Cortex of kidney (tissue), 1 donor: ENCODE measurements around the gene ATP8A2.
"Not testable (repeated sequence)": the region's sequence is repeated elsewhere in the genome, so short reads cannot be mapped to it uniquely, and the experiment has no call there.

ENCODE experiments used
- DNase-seq: peaks from one replicate; lab custom pipeline; 2025; lab: John Stamatoyannopoulos, UW

Gene ATP8A2

GRCh38 chr13:25920931-25921330, 549.2 kb downstream of the ATP8A2 start:
- DNase-seq: no peak

DNA sequence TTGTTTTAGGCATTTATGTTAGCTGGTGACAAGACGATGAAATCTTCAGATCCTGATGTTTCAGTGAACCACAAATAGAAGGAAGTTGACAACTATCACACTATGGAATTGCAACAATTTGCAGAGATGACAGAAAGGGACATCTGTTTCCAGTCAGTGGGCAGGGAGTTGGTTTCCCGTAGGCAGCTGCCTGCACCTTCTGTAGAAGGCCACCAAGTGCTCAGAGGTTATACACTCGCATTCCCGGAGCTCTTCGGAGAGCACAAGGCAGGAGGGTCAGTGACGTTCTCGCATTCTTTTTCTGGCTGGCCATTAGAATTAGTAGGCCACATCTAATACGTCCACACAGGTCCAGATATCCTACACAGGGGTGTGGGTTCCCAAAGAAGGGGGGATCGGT, 550.6 kb downstream of the ATP8A2 start:
- DNase-seq: no peak

GRCh38 chr13:25923217-25924085, 551.7 kb downstream of the ATP8A2 start:
- no peak for DNase-seq

DNA sequence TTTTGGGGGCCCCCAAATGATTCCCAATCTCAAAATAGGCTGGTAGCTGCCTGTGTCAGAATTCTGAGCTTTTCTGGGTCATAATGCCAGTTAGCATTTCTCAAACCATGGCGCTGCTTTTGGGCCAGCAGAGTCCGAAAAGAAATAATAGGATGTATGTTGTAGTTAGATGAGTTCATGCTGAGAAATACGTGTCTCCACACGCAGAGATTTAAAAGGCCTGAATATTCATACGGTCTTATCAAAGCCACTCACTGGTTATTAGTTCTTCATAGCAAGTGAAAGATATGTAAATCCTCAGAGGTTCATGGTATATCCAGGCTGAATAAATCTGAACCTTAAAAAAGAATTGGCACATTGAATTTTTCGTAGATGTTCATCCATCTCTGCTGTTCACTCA, 555.6 kb downstream of the ATP8A2 start:
- DNase-seq: no peak

DNA sequence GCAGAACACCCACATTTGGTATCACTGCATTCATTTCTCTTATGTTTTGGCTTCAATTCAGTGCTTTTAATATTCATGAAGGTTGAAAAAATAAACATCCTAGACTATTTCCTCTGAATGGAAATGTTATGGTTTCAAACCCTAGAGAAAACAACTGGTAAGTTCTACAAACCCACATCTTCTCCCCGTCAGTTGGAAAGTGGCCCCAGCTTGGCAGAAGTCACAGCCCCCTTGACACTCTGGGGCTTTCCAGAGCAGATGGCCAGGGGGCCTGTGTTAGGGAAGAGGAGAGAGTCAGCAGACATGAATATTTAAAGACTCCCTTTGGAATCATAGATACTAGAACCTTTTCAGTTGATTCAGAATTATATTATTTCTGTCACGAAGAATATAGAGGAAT, 556.2 kb downstream of the ATP8A2 start:
- DNase-seq: no peak

DNA sequence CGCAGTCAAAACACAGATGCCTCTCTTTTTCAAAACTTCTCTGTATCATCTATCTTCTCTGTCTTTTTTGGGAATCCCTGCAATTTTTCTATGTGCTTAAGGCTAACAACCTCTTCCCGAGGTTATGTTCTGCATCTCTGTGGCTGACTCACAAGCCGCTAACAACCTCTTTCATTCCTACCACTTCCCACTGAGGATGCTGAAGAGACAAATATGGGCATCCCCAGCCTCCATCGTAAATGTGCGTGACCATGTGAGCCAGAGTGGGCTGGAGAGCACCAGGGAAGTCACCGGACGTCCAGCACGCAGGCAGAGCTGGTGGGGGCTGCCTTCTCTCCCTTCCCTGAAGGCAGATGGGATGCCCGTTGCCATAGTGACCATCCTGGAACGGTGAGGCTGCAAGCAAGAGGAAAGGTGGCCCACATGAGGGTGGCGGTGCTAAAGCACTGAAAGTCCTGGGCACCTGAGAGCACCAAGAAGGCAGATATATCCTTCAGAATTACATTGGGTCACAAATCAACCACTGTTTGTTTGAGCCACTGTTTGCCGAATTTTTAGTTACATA, 557.2 kb downstream of the ATP8A2 start:
- no peak for DNase-seq

GRCh38 chr13:25929816-25930215, 558.0 kb downstream of the ATP8A2 start:
- no peak for DNase-seq

GRCh38 chr13:25930653-25931052, 558.9 kb downstream of the ATP8A2 start:
- no peak for DNase-seq

- DNase-seq: no peak
Measured at GRCh38 chr13:25932365-25932764, 560.6 kb downstream of the ATP8A2 start.

- DNase-seq: no peak
Measured at GRCh38 chr13:25933520-25933919, 561.7 kb downstream of the ATP8A2 start.

GRCh38 chr13:25934127-25934526, 562.4 kb downstream of the ATP8A2 start:
- DNase-seq: no peak

DNA sequence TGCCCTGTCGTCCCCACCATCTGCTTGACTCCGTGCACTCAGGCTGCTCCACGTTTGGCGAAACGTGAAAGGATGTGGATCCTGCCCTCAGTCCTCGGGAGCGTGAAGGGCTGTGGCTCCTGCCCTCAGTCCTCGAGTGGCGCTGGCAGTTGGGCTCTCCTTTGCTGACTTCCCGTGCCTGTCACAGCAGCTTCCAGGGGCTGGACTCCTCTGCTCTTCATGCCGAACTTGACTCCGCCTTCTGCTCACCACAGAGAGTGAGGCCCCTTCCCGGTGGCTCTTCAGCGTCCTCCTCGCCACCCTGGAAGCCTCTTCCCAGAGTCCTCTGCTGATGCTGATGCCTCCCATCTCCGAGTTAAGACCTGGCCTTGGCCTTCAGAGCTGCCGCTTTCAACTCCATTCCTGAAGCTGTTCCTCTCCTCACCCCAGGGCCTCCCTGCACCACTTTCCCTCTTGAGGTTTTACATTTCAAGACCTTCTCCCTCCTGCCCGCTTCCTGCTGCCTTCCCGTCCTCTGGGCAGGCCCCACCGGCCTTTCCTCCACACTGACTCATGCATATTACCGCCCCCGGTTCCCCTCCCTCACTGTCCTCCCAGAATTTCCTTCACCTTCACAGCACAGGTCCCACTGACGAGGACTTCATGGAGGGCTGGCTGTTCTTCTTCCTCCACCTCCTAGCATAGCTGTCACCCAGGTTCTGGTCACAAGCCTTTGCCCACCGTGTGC, 568.4 kb downstream of the ATP8A2 start:
- no peak for DNase-seq

GRCh38 chr13:25943081-25943480, 571.3 kb downstream of the ATP8A2 start:
- no peak for DNase-seq

- DNase-seq: no peak
Measured at GRCh38 chr13:25943658-25944057, 571.9 kb downstream of the ATP8A2 start.

DNA sequence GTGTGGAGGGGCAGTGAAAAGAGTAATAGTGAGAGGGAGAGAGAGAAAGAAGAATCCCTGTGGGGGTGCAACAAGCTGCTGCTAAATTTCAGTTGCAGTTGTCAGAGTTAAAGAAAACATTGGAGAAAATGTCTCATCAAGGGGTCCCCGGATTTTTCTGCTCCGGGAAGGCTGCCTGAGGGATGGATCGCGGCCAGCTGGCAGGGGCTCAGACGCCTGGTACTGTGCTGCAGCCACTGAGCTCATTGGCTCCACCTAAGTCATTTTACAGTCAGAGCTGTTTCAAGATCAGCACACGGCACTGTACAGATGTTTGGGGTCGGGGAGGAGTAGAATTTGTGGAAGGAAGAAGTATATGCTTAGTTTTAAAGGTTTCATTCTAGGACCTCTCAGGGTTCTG, 573.8 kb downstream of the ATP8A2 start:
- DNase-seq: no peak

DNA sequence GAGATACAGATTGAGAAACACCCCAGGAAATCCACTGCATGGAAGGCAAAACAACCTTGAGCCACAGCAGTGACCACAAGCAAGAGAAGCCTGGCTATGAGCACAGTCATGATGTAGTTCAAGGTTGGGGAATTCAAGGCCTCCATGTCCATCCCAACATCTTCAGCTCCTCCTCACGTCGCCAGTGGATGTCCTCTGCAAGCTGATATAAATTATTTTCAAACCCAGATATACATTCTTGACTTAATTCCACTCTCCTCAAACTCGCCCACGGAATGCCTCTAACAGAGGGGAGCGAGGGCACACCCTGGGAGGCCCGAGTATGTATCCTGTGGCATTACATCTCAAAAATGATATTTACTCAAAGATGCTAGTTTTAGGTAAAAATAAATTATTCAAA, 574.5 kb downstream of the ATP8A2 start:
- no peak for DNase-seq

DNA sequence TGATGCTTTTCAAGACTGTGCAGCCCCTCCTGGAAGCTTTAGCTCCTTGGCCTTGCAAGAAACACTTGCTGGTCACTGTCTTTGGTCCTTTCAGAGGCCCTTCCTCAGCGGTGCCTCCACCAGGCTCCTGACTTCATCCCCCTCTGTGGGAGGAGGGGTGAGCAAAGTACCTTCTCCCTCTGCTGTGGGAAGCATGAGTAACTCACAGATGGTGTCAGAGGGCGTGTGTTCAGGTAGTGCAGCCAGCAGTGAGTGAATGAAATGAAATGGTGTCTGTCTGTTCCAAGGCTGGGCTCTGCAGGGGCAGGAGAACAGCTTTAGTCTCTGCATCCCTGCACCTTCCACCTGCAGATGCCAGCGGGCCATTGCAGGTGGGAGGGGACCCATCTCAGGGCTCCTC, 577.1 kb downstream of the ATP8A2 start:
- no peak for DNase-seq

- DNase-seq: no peak
Measured at GRCh38 chr13:25951831-25952230, 580.1 kb downstream of the ATP8A2 start.

DNA sequence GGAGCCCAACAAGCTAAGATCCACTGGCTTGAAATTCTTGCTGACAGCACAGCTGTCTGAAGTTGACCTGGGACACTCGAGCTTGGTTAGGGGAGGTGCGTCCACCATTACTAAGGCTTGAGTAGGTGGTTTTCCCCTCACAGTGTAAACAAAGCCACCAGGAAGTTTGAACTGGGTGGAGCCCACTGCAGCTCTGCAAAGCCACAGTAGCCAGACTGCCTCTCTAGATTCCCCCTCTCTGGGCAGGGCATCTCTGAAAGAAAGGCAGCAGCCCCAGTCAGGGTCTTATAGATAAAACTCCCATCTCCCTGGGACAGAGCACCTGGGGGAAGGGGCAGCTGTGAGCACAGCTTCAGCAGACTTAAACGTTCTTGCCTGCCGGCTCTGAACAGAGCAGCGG, 582.3 kb downstream of the ATP8A2 start:
- not testable (repeated sequence) for DNase-seq

DNA sequence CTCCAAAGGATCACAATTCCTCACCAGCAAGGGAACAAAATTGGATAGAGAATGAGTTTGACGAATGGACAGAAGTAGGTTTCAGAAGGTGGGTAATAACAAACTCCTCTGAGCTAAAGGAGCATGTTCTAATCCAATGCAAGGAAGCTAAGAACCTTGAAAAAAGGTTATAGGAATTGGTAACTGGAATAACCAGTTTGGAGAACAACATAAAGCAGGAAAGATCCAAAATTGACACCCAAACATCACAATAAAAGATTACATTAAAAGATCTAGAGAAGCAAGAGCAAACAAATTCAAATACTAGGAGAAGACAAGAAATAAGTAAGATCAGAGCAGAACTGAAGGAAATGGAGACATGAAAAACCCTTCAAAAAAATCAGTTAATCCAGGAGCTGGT, 583.2 kb downstream of the ATP8A2 start:
- DNase-seq: not testable (repeated sequence)

DNA sequence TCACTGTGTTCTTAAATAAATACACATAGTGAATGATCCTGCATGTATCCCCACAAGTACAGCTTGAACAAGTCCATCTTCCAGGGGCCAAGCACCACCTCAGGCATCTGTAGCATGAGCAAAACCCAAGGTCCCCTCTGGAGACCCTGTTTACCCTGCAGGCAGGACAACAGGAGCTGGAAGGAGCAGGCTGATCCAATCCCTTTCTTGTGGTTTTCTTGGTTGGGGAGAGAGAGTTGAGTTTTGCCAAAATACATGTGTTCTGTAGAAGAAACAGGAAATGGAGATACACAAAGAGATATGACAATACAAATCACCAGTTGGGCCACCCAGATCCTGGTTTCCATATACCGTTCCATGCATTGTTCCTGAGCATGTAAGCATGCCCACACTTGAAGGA, 587.2 kb downstream of the ATP8A2 start:
- DNase-seq: no peak

DNA sequence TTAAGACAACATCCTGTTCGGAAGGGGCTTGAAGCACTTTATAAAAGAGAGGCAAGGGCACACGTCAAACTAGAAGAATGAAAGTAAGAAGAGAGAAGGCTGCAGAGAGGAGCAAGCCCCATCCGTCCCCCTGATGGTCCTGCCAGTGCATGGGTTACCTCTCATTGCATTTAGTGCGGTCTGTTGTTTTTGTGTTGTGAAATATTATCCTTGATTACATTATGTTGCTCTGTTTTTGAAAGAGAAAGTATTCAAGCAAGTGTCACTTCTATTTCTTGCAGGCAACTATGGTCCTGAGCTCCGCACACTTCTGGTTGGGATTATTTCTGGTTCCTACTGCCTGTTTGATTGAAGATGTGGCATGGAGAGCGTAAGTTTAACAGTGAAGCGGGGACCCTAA, 589.5 kb downstream of the ATP8A2 start:
- no peak for DNase-seq

DNA sequence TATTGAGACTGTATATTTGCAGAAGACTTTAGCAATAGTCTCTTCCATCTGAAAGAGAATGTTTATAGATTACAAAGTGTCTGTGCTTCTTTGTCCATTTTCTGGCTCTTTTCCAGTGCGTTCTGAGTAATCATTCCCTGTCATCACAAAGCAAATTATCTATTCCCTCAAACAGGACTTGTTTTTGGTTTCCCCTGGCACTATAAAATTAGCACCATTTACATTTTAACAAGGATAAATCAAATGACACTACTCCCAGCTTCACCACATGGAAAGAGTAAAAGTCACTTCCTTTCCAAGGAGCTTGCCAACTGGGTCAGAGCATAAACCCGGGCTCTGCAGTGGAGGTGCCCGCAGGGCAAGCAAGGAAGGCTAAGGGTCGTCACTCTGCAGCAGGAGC, 591.9 kb downstream of the ATP8A2 start:
- no peak for DNase-seq
